GM12874 (cell line): Measurements from ENCODE around the gene FBXO22.

Source experiments
- CTCF ChIP-seq: IDR thresholded peaks from 2 replicates; pipeline ENCODE4 v1.5.1; 2011; ENCODE audit warnings: low read depth, mild to moderate bottlenecking, control low read depth, low read length, moderate library complexity; ENCODE audit not compliant: insufficient read depth

Gene FBXO22

DNA sequence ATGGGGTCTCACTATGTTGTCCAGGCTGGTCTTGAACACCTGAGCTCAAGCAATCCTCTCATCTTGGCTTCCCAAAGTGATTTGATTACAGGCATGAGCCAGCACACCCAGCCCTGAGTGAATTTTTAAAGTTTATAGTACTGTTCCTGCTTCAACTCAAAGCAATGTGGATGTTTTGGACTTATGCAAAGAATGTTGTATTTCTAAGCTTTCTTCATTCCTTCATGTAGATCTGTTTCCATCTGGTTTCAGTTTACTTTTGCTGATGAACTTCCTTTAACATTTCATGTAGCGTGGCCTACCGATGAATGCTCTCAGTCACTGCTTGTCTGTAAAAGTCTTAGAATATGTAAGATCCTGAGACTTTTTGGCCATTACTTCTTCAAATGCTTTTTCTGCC is 85.4 kb downstream of the FBXO22 start:
- no peak for TF ChIP-seq CTCF

GRCh38 chr15:75989875-75990274 is 86.2 kb downstream of the FBXO22 start:
- no peak for TF ChIP-seq CTCF
